ENCODE measurements around the gene HFE. TPM values are rescaled to one million over a fixed set of nuclear protein-coding genes. Genes with fewer than 3 reads are reported as not detected.

HFE gene
- total RNA-seq, 4 donors from 2014 or later = 5.3 to 10.7 (median 8.8) TPM

GRCh38 chr6:26130581-26131249, 43.5 kb downstream of the HFE start:
- ATAC-seq (ENCODE audit: low FRiP score) (peak; percentile 2), DNase-seq (ENCODE audit: low spot score) (no peak)
- no peak for TF ChIP-seq CTCF (IDR thresholded peaks at IDR 0.05)

GRCh38 chr6:26131618-26132017, 44.4 kb downstream of the HFE start:
- DNase-seq (ENCODE audit: low spot score) (no peak), ATAC-seq (ENCODE audit: low FRiP score) (no peak)
- no peak for TF ChIP-seq CTCF (IDR thresholded peaks at IDR 0.05)

GRCh38 chr6:26133730-26134129, 46.5 kb downstream of the HFE start:
- no peak for ATAC-seq (ENCODE audit: low FRiP score)
- TF ChIP-seq CTCF (IDR thresholded peaks at IDR 0.05) = no peak
- no peak for DNase-seq (ENCODE audit: low spot score)

GRCh38 chr6:26136321-26136720, 49.1 kb downstream of the HFE start:
- TF ChIP-seq CTCF (IDR thresholded peaks at IDR 0.05) = no peak
- DNase-seq (ENCODE audit: low spot score) = no peak
- no peak for ATAC-seq (ENCODE audit: low FRiP score)

GRCh38 chr6:26140254-26140966, 53.2 kb downstream of the HFE start:
- TF ChIP-seq CTCF (IDR thresholded peaks at IDR 0.05) = no peak
- ATAC-seq (ENCODE audit: low FRiP score) (no peak), DNase-seq (ENCODE audit: low spot score) (no peak)

GRCh38 chr6:26140967-26141294, 53.7 kb downstream of the HFE start:
- TF ChIP-seq CTCF (IDR thresholded peaks at IDR 0.05) = no peak
- DNase-seq (ENCODE audit: low spot score) (no peak), ATAC-seq (ENCODE audit: low FRiP score) (no peak)

GRCh38 chr6:26141378-26141904, 54.2 kb downstream of the HFE start:
- DNase-seq (ENCODE audit: low spot score) (no peak), ATAC-seq (ENCODE audit: low FRiP score) (no peak)
- TF ChIP-seq CTCF (IDR thresholded peaks at IDR 0.05) = no peak

All from omental fat pad (tissue), 4 donors.